Tibial nerve (tissue), 3 donors: Measurements from ENCODE around the gene MACROH2A2.

Experiments
- CTCF ChIP-seq, 5 experiments: fragments of 200-600 bp in 3 of 5; fragments of 450-650 bp in 2 of 5; sonication (generic) in 3 of 5; IDR thresholded peaks; one replicate each; pipeline ENCODE4 v1.5.1; 2016 to 2019; ENCODE audit warnings: antibody characterized with exemption in 5 of 5, mild to moderate bottlenecking in 3 of 5, moderate library complexity in 2 of 5
- POLR2A ChIP-seq, 2 donors: fragments of 450-650 bp; IDR thresholded peaks; one replicate each; pipeline ENCODE4 v1.6.1; 2017; ENCODE audit warnings: antibody characterized with exemption in 2 of 2, mild to moderate bottlenecking in 2 of 2, moderate library complexity in 2 of 2

- no peak for TF ChIP-seq CTCF (IDR thresholded peaks at IDR 0.05)
- no peak for TF ChIP-seq POLR2A (IDR thresholded peaks at IDR 0.05)
Measured at GRCh38 chr10:70007116-70007820, 45.4 kb upstream of the MACROH2A2 start.
